KOPT-K1 (cell line): Measurements from ENCODE around the gene FGFBP1.
"Not testable (repeated sequence)": the region's sequence is repeated elsewhere in the genome, so short reads cannot be mapped to it uniquely, and the experiment has no call there.

Experiments
- H3K27ac ChIP-seq: fragments of 200-600 bp; sonication (generic); 2 replicates; pipeline ENCODE4 v1.5.1; 2016; ENCODE audit warnings: antibody characterized with exemption, mild to moderate bottlenecking, low read depth, low read length; ENCODE audit not compliant: poor library complexity, severe bottlenecking
- H3K36me3 ChIP-seq: fragments of 200-600 bp; sonication (generic); 2 replicates; pipeline ENCODE4 v1.5.1; 2017; ENCODE audit warnings: antibody characterized with exemption, mild to moderate bottlenecking, low read length, moderate library complexity; ENCODE audit not compliant: insufficient read depth
- H3K9me3 ChIP-seq: fragments of 200-600 bp; sonication (generic); 2 replicates; pipeline ENCODE4 v1.5.1; 2017; ENCODE audit warnings: antibody characterized with exemption, low read length, mild to moderate bottlenecking; ENCODE audit not compliant: insufficient read depth, poor library complexity, severe bottlenecking

FGFBP1 gene

GRCh38 chr4:15929540-15929939 is 9.0 kb downstream of the FGFBP1 start:
- Histone ChIP-seq H3K36me3 (no peaks in the 10 kb centered on the region), H3K27ac (no peak overlapping the region), H3K9me3 (no peaks in the 10 kb centered on the region)

DNA sequence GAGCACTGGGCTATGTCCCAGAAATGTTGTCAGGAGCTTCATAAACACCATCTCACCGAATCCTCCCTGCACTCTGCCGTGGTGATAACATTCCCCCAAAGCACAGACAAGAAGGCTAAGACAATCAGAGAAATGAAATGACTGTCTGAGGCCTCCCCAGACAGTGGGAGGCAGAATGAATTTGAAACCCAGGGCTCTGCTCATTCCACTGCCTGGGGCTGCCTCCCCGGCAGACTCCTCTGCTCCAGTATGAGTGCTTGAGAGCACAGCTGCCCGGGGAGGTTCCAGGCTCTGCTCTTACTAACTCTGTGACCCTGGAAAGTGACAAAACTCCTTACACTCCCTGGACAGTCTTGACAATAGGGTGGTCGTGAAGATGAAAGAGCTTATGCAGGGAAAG is 9.7 kb downstream of the FGFBP1 start:
- Histone ChIP-seq H3K36me3 (no peaks in the 10 kb centered on the region), H3K9me3 (no peaks in the 10 kb centered on the region), H3K27ac (no peak overlapping the region)

DNA sequence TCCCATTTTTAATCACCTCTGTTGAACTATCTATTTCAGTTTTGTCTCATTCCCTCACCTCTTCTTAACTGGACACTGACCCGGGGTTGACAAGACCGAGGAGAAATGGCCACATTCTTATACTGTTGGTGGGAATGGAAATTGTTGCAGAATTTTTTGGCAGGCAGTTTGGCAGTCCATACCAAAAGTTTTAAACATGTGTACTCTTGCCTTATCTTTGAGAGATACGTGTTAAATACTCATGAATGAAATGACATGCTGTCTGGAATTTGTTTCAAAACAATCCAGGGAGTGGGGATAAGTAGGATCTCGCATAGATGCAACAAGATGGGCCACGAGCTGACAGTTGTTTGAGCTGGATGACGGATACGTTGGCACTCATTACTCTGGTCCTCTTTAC is 12.1 kb downstream of the FGFBP1 start:
- Histone ChIP-seq H3K27ac (no peak overlapping the region), H3K9me3 (no peaks in the 10 kb centered on the region), H3K36me3 (no peaks in the 10 kb centered on the region)

GRCh38 chr4:15925830-15926229 is 12.7 kb downstream of the FGFBP1 start:
- Histone ChIP-seq H3K27ac (no peak overlapping the region), H3K36me3 (no peaks in the 10 kb centered on the region), H3K9me3 (no peaks in the 10 kb centered on the region)

DNA sequence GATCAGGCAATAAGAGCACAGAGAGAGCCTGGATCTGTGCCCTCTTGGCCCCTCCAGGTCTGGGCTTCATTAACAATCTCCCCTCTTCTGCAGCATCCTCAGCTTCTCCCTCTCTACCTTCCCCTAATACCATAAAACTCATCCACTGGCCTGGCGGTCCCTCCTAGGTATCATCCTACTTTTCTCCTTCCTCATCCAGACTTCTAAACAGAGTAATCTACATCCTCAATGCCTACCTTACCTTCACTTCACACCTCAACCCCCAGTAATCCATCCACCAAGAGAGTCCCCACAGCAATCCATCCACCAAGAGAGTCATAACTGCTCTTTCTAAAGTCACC is 17.0 kb downstream of the FGFBP1 start:
- H3K9me3 ChIP-seq: peaks cover 2% of the 10 kb centered on the region
- no peaks in the 10 kb centered on the region for H3K36me3 ChIP-seq
- no peak overlapping the region for H3K27ac ChIP-seq

GRCh38 chr4:15920723-15921591 is 17.6 kb downstream of the FGFBP1 start:
- Histone ChIP-seq H3K9me3 (peaks cover 6% of the 10 kb centered on the region), H3K36me3 (no peaks in the 10 kb centered on the region), H3K27ac (no peak overlapping the region)

DNA sequence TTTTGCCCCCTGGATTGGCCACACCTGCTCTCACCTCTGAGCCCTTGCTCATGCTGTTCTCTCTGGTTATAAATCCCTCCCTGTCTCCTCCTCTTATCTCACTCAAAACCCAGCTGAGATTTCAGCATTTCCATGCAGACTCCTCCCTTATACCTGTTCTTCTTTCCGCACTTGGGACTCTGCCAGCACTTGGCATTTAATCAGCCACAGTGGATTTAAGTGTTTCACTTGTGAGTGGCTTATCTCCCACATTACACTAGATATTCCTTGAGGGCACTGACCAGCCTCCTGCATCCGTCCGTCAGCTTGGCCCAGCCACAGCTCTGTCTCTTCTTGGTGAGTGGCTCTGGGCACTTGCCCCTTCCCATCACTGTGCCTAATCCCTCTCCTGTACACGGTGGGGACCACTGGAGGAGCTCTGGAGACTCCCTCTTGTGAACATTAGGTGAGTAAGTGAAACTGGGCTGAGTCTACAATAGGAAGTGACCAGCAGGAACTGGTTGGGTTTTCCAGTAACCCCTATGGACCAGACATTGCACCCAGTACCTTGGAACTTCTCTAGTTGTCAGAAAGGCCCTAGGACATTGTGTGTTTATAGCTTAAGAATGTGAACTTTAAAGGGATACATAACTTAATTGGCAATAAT is 19.9 kb downstream of the FGFBP1 start:
- no peak overlapping the region for H3K27ac ChIP-seq
- H3K36me3 ChIP-seq: no peaks in the 10 kb centered on the region
- H3K9me3 ChIP-seq: peaks cover 21% of the 10 kb centered on the region

DNA sequence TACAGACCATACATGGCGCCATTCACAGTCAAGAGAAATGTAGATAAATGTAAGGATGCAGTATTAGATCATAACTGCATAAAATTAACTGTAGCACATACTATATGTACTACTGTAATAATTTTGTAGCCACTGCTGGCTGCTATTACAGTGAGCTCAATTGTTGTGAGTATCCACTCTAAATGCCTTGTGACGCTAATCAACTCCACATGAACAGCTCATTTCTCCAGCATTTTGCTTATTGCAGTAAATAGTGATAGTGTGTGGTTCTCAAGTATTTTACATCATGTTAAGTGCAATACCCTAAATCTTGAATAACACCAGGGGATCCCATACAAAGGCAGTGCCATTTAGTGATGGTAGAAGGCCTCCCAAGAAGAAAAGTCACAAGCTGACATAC is 21.2 kb downstream of the FGFBP1 start:
- H3K36me3 ChIP-seq: no peaks in the 10 kb centered on the region
- peaks cover 21% of the 10 kb centered on the region for H3K9me3 ChIP-seq
- no peak overlapping the region for H3K27ac ChIP-seq

GRCh38 chr4:15916358-15916757 is 22.2 kb downstream of the FGFBP1 start:
- H3K27ac ChIP-seq, H3K36me3 ChIP-seq: not testable (repeated sequence)
- H3K9me3 ChIP-seq: peaks cover 21% of the 10 kb centered on the region

DNA sequence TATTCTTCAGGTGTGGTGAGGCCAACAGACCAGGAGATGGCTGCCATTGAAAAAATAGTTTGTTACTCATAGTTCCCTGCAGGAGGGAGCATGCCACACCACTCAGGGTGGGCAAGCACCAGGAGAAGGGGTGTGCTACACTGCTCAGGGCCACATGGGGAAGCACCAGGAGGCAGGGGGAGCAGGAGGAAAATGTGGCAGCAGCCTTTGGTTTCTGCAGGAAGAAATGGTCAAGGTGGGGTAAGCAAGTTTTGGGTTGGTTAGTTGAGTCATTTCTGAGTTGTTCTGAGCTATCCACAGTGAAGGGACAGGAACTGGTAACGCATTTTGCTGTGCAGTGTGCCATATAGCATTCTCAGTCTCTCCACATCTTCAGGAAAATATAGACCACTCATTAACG is 23.8 kb downstream of the FGFBP1 start:
- H3K27ac ChIP-seq: no peak overlapping the region
- H3K36me3 ChIP-seq: no peaks in the 10 kb centered on the region
- H3K9me3 ChIP-seq: peaks cover 21% of the 10 kb centered on the region

- no peaks in the 10 kb centered on the region for H3K36me3 ChIP-seq
- no peak overlapping the region for H3K27ac ChIP-seq
- H3K9me3 ChIP-seq: peaks cover 21% of the 10 kb centered on the region
Observed at GRCh38 chr4:15914291-15914690, 24.2 kb downstream of the FGFBP1 start.

GRCh38 chr4:15913631-15913970 is 24.9 kb downstream of the FGFBP1 start:
- Histone ChIP-seq H3K27ac (no peak overlapping the region), H3K36me3 (no peaks in the 10 kb centered on the region), H3K9me3 (peaks cover 21% of the 10 kb centered on the region)

- Histone ChIP-seq H3K9me3 (peaks cover 21% of the 10 kb centered on the region), H3K27ac (no peak overlapping the region), H3K36me3 (no peaks in the 10 kb centered on the region)
Observed at GRCh38 chr4:15912961-15913630, 25.4 kb downstream of the FGFBP1 start.

DNA sequence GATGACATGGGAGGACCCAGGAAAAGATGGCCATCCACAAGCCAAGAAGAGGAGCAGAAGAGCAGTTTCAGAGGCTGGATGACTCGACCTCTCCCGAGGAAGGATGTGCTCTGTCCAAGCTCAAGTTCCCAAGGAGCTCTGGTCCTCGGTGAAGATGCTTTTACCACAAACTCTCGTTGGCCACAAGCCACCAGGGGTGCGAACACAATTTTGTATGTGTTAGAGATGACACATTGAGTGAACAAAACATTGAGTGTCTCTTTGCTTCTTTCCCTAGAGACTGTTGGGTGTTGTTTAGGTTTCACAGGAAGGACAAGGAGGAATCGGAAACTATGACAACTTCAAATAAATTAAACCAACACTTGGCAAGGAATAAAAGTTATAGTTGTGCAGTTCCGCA is 26.3 kb downstream of the FGFBP1 start:
- H3K36me3 ChIP-seq: no peaks in the 10 kb centered on the region
- H3K9me3 ChIP-seq: peaks cover 21% of the 10 kb centered on the region
- H3K27ac ChIP-seq: no peak overlapping the region

- H3K9me3 ChIP-seq: peaks cover 9% of the 10 kb centered on the region
- no peaks in the 10 kb centered on the region for H3K36me3 ChIP-seq
- no peak overlapping the region for H3K27ac ChIP-seq
Observed at GRCh38 chr4:15910155-15910940, 28.2 kb downstream of the FGFBP1 start.
